ENCODE measurements around the gene AFAP1.

- TF ChIP-seq CTCF (IDR thresholded peaks at IDR 0.05) (no peak), ZFX (IDR thresholded peaks at IDR 0.05; ENCODE audit: borderline replicate concordance) (no peak)
Measured at GRCh38 chr4:7812231-7812857, 127.3 kb downstream of the AFAP1 start.
